Vagina (tissue), 2 donors: ENCODE results near the gene SRGAP3.

Experiments used
- CTCF ChIP-seq, 3 experiments: fragments of 450-650 bp in 2 of 3; fragments of 200-600 bp in 1 of 3; sonication (generic) in 1 of 3; IDR thresholded peaks; one replicate each; pipeline ENCODE4 v1.5.1; 2017 to 2019; ENCODE audit warnings: antibody characterized with exemption in 3 of 3, mild to moderate bottlenecking in 2 of 3, moderate library complexity in 2 of 3
- POLR2AphosphoS5 ChIP-seq, 2 donors: sonication (generic); formaldehyde crosslinking; IDR thresholded peaks; one replicate each; pipeline ENCODE4 v1.9.0; 2017; ENCODE audit warnings: antibody characterized with exemption in 2 of 2, mild to moderate bottlenecking in 2 of 2, low read depth in 1 of 2; ENCODE audit not compliant: insufficient read depth in 1 of 2

DNA sequence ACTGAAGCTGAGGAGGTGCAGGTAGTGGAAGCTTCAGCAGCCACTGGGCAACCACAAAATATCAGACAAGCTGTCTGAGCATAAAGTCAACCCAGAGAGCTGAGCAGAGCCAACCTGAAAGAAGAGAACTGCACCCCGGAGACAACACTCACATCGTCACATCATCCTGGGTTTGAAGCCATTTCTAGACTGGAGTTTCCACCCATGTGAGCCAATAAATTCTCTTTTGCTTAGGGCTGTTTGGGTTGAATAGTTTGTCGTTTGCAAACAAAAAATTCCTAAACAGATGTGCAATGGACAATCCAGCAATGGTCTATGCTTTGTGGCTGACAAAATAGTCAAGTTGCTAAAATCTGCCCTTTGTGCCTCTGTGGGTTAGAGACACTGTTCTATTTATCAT, 270.9 kb downstream of the SRGAP3 start:
- TF ChIP-seq CTCF (IDR thresholded peaks at IDR 0.05) (no peak), POLR2AphosphoS5 (IDR thresholded peaks at IDR 0.05; ENCODE audit: insufficient read depth in 1 of 2, low read depth in 1 of 2) (no peak)
